Subcutaneous abdominal adipose tissue (tissue), 5 donors: ENCODE measurements around the gene SFSWAP.
"Not testable (repeated sequence)": the region's sequence is repeated elsewhere in the genome, so short reads cannot be mapped to it uniquely, and the experiment has no call there.

ENCODE experiments used
- H3K27ac ChIP-seq: one replicate; pipeline ENCODE4 v1.7.0; 2013; ENCODE audit warnings: low read depth, mild to moderate bottlenecking, inconsistent platforms, low read length, moderate library complexity
- H3K27me3 ChIP-seq, 5 donors: one replicate each; pipeline ENCODE4 v1.7.0; 2013; ENCODE audit warnings: low read length in 5 of 5, inconsistent platforms in 1 of 5; ENCODE audit not compliant: control insufficient read depth in 5 of 5, insufficient read depth in 4 of 5
- H3K36me3 ChIP-seq, 5 donors: one replicate each; pipeline ENCODE4 v1.7.0; 2013; ENCODE audit warnings: low read length in 5 of 5; ENCODE audit not compliant: control insufficient read depth in 5 of 5, insufficient read depth in 5 of 5
- H3K4me1 ChIP-seq, 5 donors: one replicate each; pipeline ENCODE4 v1.7.0; 2013; ENCODE audit warnings: low read length in 5 of 5, mild to moderate bottlenecking in 3 of 5, moderate library complexity in 1 of 5; ENCODE audit not compliant: control insufficient read depth in 5 of 5, insufficient read depth in 5 of 5
- H3K4me3 ChIP-seq, 5 donors: one replicate each; pipeline ENCODE4 v1.7.0; 2013; ENCODE audit warnings: low read length in 5 of 5, low read depth in 1 of 5
- H3K9ac ChIP-seq, 5 donors: one replicate each; pipeline ENCODE4 v1.7.0; 2013; ENCODE audit warnings: low read length in 5 of 5, mild to moderate bottlenecking in 4 of 5, moderate library complexity in 3 of 5
- H3K9me3 ChIP-seq, 5 donors: one replicate each; pipeline ENCODE4 v1.7.0; 2013; ENCODE audit warnings: low read length in 5 of 5; ENCODE audit not compliant: control insufficient read depth in 5 of 5
- donor health status: healthy.
- donor health status: healthy.
- donor health status: healthy.
- donor health status: healthy.
- donor health status: healthy.

The SFSWAP gene

GRCh38 chr12:131679186-131679585, 31.7 kb upstream of the SFSWAP start:
- not testable (repeated sequence) for H3K36me3 ChIP-seq, H3K9me3 ChIP-seq
- peaks cover 0 to 16% (median 14%) of the 10 kb centered on the region in 5 donors for H3K27me3 ChIP-seq

GRCh38 chr12:131679816-131680215, 31.1 kb upstream of the SFSWAP start:
- H3K9ac ChIP-seq, H3K4me1 ChIP-seq, H3K9me3 ChIP-seq, H3K27ac ChIP-seq, H3K4me3 ChIP-seq, H3K36me3 ChIP-seq: not testable (repeated sequence)
- peaks cover 0 to 16% (median 14%) of the 10 kb centered on the region in 5 donors for H3K27me3 ChIP-seq

More at GRCh38 chr12:131679186-131679585, 31.7 kb upstream of the SFSWAP start:
- not testable (repeated sequence) for H3K9ac ChIP-seq, H3K4me1 ChIP-seq, H3K27ac ChIP-seq, H3K4me3 ChIP-seq

- not testable (repeated sequence) for H3K9me3 ChIP-seq, H3K4me1 ChIP-seq, H3K27ac ChIP-seq, H3K36me3 ChIP-seq, H3K4me3 ChIP-seq, H3K9ac ChIP-seq
- peaks cover 0 to 16% (median 14%) of the 10 kb centered on the region in 5 donors for H3K27me3 ChIP-seq
These were observed 30.3 kb upstream of the SFSWAP start for GRCh38 chr12:131680392-131681256.

GRCh38 chr12:131681257-131681620, 29.7 kb upstream of the SFSWAP start:
- H3K27me3 ChIP-seq: peaks cover 0 to 16% (median 12%) of the 10 kb centered on the region in 5 donors
- H3K4me1 ChIP-seq: no peaks in the 10 kb centered on the region
- H3K27ac ChIP-seq: no peak overlapping the region
- H3K4me3 ChIP-seq: no peak overlapping the region
- H3K9me3 ChIP-seq: peaks cover 0 to 2% (median 0%) of the 10 kb centered on the region in 5 donors
- H3K9ac ChIP-seq: no peak overlapping the region
- no peaks in the 10 kb centered on the region for H3K36me3 ChIP-seq

GRCh38 chr12:131681746-131682509, 29.0 kb upstream of the SFSWAP start:
- H3K27ac ChIP-seq, H3K36me3 ChIP-seq, H3K9ac ChIP-seq, H3K4me3 ChIP-seq, H3K9me3 ChIP-seq, H3K4me1 ChIP-seq: not testable (repeated sequence)
- peaks cover 0 to 16% (median 12%) of the 10 kb centered on the region in 5 donors for H3K27me3 ChIP-seq

- no peaks in the 10 kb centered on the region for H3K4me1 ChIP-seq
- peaks cover 0 to 16% (median 12%) of the 10 kb centered on the region in 5 donors for H3K27me3 ChIP-seq
- peaks cover 0 to 5% (median 2%) of the 10 kb centered on the region in 5 donors for H3K9me3 ChIP-seq
- no peak overlapping the region for H3K4me3 ChIP-seq
- H3K36me3 ChIP-seq: no peaks in the 10 kb centered on the region
- H3K9ac ChIP-seq: no peak overlapping the region
- H3K27ac ChIP-seq: no peak overlapping the region
These were observed 28.4 kb upstream of the SFSWAP start for GRCh38 chr12:131682510-131682895.

- Histone ChIP-seq H3K27ac (no peak overlapping the region), H3K9me3 (peaks cover 0 to 5% (median 2%) of the 10 kb centered on the region in 5 donors), H3K4me3 (no peak overlapping the region), H3K4me1 (no peaks in the 10 kb centered on the region), H3K36me3 (no peaks in the 10 kb centered on the region), H3K9ac (no peak overlapping the region), H3K27me3 (peaks cover 0 to 24% (median 11%) of the 10 kb centered on the region in 5 donors)
These were observed 27.4 kb upstream of the SFSWAP start for GRCh38 chr12:131683266-131684014.

GRCh38 chr12:131684015-131684725, 26.7 kb upstream of the SFSWAP start:
- H3K27ac ChIP-seq: no peak overlapping the region
- no peak overlapping the region for H3K9ac ChIP-seq
- peaks cover 0 to 5% (median 2%) of the 10 kb centered on the region in 5 donors for H3K9me3 ChIP-seq
- H3K36me3 ChIP-seq: no peaks in the 10 kb centered on the region
- no peak overlapping the region for H3K4me3 ChIP-seq
- H3K27me3 ChIP-seq: peaks cover 0 to 19% (median 9%) of the 10 kb centered on the region in 5 donors
- no peaks in the 10 kb centered on the region for H3K4me1 ChIP-seq

GRCh38 chr12:131687346-131688125, 23.4 kb upstream of the SFSWAP start:
- peaks cover 4 to 25% (median 13%) of the 10 kb centered on the region in 5 donors for H3K27me3 ChIP-seq
- H3K9ac ChIP-seq: no peak overlapping the region
- no peak overlapping the region for H3K27ac ChIP-seq
- no peaks in the 10 kb centered on the region for H3K4me1 ChIP-seq
- no peak overlapping the region for H3K4me3 ChIP-seq
- H3K9me3 ChIP-seq: peaks cover 0 to 5% (median 2%) of the 10 kb centered on the region in 5 donors
- H3K36me3 ChIP-seq: no peaks in the 10 kb centered on the region
